ENCODE data around the gene GALNT2.

The GALNT2 gene

DNA sequence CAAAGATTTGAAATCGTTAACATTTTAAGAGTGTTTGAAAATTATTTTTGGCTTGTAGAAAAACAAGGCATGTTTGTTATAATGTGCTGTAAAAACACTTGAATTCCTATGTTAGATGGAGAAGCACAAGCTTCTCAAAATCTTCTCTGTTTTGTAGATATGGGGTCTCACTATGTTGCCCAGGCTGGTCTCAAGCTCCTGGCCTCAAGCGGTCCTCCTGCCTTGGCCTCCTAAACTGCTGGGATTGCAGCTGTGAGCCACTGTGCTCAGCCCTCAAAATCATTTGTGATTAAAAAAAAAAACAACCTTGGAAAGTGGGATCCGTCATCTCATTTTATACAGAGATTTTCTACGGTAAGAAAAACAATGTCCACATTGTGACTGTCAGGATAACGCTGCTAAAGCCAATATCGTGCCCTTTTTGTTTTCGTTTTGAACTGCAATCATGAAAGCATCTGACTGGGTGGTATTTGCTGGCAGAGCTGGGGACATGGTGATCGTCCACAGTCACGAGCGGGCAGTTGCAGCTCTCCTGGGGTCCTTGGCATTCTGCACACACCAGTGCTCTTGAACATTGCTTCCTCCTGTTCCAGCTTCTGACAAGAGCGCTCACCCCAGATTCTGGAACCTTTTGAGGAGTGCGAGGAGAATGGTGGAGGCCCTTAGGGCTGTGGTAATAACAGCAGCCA is 246.6 kb downstream of the GALNT2 start:
- Histone ChIP-seq H2AFZ (ENCODE audit: low read length, unreplicated experiment) (no peak overlapping the region), H3K36me3 (ENCODE audit: insufficient read depth, low read length) (no peaks in the 10 kb centered on the region), H3K4me3 (ENCODE audit: low read depth, low read length) (no peak overlapping the region), H3K27me3 (ENCODE audit: insufficient read depth, low read length) (peaks cover 21% of the 10 kb centered on the region), H3K27ac (ENCODE audit: low read depth, low read length) (no peak overlapping the region), H3K4me1 (ENCODE audit: control insufficient read depth, insufficient read depth, low read length, unreplicated experiment) (no peaks in the 10 kb centered on the region), H3K79me2 (ENCODE audit: control insufficient read depth, insufficient read depth, low read length, unreplicated experiment) (no peaks in the 10 kb centered on the region)

DNA sequence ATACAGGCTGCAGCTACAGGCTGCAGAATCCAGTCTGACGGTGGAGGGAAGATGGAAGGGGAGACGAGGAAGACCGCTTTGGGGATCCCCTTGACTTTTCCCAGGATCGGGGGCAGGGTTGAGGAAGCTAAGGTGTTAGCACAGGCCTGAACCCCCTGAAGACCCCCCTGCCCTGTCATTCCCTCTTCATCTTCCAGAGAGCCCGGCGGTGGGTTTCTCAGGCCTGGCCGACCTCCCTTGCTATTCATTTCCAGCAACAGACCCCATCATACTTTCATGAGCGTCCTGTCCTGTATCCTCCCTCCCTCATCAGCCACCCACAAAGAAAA is 247.1 kb downstream of the GALNT2 start:
- H3K4me1 ChIP-seq (ENCODE audit: control insufficient read depth, insufficient read depth, low read length, unreplicated experiment) = no peaks in the 10 kb centered on the region
- no peak overlapping the region for H2AFZ ChIP-seq (ENCODE audit: low read length, unreplicated experiment)

DNA sequence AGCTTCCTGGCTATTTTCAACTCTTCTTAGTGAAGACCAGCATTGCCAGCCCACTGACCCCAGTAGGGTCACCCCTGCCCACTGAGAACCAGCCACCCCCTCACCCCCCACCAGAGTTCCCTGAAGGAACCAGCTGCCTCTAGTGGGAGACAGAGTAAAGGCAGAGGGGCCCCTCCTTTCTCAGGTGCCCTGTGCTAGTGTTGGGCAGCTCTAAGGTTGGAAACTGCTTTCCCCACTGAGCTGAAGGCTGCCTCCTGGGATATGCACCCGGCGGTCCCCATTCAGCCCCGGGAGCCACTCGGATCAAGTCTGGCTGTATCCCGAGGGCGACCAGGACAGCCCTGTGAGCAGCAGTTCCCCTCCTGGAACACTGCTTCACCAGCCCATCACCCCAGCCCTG is 248.1 kb downstream of the GALNT2 start:
- Histone ChIP-seq H3K79me2 (ENCODE audit: control insufficient read depth, insufficient read depth, low read length, unreplicated experiment) (no peaks in the 10 kb centered on the region), H3K4me3 (ENCODE audit: low read depth, low read length) (no peak overlapping the region), H3K4me1 (ENCODE audit: control insufficient read depth, insufficient read depth, low read length, unreplicated experiment) (no peaks in the 10 kb centered on the region), H3K27ac (ENCODE audit: low read depth, low read length) (no peak overlapping the region), H3K27me3 (ENCODE audit: insufficient read depth, low read length) (peaks cover 21% of the 10 kb centered on the region), H3K36me3 (ENCODE audit: insufficient read depth, low read length) (no peaks in the 10 kb centered on the region), H2AFZ (ENCODE audit: low read length, unreplicated experiment) (no peak overlapping the region)

More for the DNA sequence above, 247.1 kb downstream of the GALNT2 start:
- no peaks in the 10 kb centered on the region for H3K36me3 ChIP-seq (ENCODE audit: insufficient read depth, low read length)
- H3K27ac ChIP-seq (ENCODE audit: low read depth, low read length) = no peak overlapping the region
- H3K4me3 ChIP-seq (ENCODE audit: low read depth, low read length) = no peak overlapping the region
- peaks cover 21% of the 10 kb centered on the region for H3K27me3 ChIP-seq (ENCODE audit: insufficient read depth, low read length)
- no peaks in the 10 kb centered on the region for H3K79me2 ChIP-seq (ENCODE audit: control insufficient read depth, insufficient read depth, low read length, unreplicated experiment)

DNA sequence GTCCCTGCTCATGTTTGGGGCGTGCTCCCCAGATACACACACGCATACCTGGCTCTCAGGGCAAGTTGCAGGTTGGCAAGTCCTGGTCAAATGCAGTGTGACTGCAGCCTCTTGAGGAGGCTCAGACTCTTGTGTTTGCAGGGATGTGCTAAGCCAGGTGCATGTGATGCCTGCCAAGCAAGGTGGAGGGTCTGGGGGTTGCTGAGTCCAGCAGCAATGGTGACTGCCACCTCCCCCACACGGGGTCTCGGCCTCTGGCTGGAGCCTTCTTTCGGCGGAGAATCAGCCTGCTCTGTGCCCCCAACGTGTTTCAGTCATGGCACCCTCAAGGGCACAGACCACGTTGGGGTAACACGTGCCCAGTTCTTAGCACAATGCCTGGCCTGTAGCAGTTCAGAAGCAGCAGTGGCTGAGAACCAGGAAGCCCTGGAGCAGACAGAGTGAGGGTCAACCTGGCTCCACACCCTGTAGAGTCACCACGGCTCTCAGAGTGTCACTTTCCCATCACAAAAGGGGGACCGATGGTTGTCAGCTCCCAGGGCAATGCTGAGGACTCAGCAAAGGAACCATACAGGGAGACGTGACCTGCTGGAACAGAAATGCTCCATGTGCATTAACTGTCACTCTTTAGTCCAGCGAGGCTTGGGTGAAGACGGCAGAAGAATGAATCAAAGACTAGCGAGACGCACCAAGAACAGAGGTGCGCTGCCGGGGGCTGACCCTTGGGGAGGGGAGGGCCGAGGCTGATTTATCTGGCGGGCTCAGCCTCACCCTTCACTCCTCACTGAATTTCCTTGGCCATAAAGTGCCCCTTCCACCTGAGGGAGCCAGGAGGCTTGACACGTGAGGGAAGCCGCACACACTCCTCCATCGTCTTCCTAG is 250.1 kb downstream of the GALNT2 start:
- H2AFZ ChIP-seq (ENCODE audit: low read length, unreplicated experiment) = no peak overlapping the region
- H3K27ac ChIP-seq (ENCODE audit: low read depth, low read length) = no peak overlapping the region
- H3K4me3 ChIP-seq (ENCODE audit: low read depth, low read length) = no peak overlapping the region
- H3K4me1 ChIP-seq (ENCODE audit: control insufficient read depth, insufficient read depth, low read length, unreplicated experiment) = no peaks in the 10 kb centered on the region
- H3K27me3 ChIP-seq (ENCODE audit: insufficient read depth, low read length) = peaks cover 17% of the 10 kb centered on the region
- no peaks in the 10 kb centered on the region for H3K36me3 ChIP-seq (ENCODE audit: insufficient read depth, low read length)
- no peaks in the 10 kb centered on the region for H3K79me2 ChIP-seq (ENCODE audit: control insufficient read depth, insufficient read depth, low read length, unreplicated experiment)

DNA sequence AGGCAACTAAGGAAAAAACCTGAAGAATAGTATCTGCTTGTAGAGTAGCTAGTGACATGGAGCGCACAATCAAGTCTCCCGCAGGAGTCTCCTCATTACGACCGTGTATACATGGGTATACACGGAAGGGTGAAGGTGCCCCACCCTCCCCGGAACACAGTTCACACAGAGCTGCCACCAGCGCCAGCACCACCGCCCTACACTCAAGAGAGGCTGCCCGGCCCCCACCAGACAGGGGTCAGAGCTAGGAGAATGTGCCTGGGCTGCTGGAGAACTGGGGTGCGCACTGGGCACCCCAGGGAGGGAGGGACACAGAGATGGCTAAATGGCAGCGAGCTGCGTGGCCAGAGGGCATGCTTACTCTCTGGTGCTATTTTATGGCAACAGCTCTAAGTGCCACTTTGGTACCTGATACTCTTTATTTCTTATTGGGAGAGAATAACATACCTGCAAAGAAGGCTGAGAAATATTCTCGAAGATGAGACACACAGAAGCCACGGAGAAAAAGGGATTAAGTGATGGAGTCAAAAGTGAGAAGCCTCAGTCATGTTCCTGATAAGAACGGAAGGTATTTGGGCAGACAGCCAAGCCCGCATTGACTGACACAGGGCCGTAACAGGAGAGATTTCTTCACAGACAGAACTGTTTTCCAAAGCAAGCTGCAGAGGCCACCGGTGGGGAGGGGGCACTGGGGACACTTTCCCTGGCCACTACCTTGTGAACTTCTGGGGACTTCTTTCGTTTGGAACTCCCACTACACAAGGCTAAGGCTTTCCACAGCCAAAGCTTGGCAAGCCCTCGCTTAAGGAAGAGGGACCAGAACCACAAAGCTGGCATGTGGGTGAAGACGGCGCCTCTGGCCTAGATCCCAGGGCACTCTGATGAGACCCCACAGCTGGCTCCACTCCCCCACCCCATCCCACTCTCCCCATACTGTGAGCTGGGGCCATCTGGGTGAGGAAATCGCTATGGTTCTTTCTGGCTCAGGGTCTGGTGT is 251.1 kb downstream of the GALNT2 start:
- Histone ChIP-seq H3K27me3 (ENCODE audit: insufficient read depth, low read length) (peaks cover 12% of the 10 kb centered on the region), H3K4me1 (ENCODE audit: control insufficient read depth, insufficient read depth, low read length, unreplicated experiment) (no peaks in the 10 kb centered on the region), H2AFZ (ENCODE audit: low read length, unreplicated experiment) (no peak overlapping the region), H3K4me3 (ENCODE audit: low read depth, low read length) (no peak overlapping the region), H3K36me3 (ENCODE audit: insufficient read depth, low read length) (no peaks in the 10 kb centered on the region), H3K79me2 (ENCODE audit: control insufficient read depth, insufficient read depth, low read length, unreplicated experiment) (no peaks in the 10 kb centered on the region), H3K27ac (ENCODE audit: low read depth, low read length) (no peak overlapping the region)

DNA sequence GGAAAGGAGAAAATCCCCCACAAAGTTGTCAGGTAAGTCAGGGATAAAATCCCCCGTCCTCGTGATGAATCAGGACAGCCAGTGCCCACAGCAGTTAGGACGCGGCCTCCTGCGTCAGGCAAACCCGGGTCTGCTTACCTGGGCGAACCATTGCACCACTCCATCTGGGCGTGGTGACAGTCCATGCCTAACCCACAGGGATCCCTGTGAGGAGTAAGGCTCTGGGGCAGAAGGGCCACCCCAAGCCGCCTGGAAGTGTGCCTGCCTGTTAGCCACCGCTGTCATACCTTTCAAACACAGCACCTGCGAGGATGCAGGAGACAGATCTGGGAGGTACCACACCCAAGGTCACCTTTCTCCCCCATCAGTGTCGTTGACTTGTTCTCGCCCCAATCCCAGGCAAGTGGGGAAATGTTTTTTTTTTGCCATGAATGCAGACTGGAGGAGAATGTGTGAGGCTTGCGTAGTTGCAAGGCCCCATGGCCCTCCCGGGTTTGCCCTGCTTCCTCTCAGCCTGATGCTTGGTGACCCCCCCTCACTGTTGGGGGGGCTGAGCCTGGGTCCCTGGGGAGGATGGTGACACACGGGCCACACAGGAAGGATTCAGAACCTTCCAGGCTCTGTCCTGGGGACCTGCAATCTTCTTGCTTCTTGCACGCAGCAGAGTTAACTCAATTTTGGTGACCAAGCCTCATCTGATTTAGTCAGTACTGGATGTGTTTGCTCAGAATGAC is 252.1 kb downstream of the GALNT2 start:
- no peak overlapping the region for H2AFZ ChIP-seq (ENCODE audit: low read length, unreplicated experiment)
- H3K4me3 ChIP-seq (ENCODE audit: low read depth, low read length) = no peak overlapping the region
- H3K79me2 ChIP-seq (ENCODE audit: control insufficient read depth, insufficient read depth, low read length, unreplicated experiment) = no peaks in the 10 kb centered on the region
- H3K4me1 ChIP-seq (ENCODE audit: control insufficient read depth, insufficient read depth, low read length, unreplicated experiment) = no peaks in the 10 kb centered on the region
- peaks cover 4% of the 10 kb centered on the region; the same call in 1 of the 2 replicates for H3K27me3 ChIP-seq (ENCODE audit: insufficient read depth, low read length)
- H3K27ac ChIP-seq (ENCODE audit: low read depth, low read length) = no peak overlapping the region
- H3K36me3 ChIP-seq (ENCODE audit: insufficient read depth, low read length) = no peaks in the 10 kb centered on the region

DNA sequence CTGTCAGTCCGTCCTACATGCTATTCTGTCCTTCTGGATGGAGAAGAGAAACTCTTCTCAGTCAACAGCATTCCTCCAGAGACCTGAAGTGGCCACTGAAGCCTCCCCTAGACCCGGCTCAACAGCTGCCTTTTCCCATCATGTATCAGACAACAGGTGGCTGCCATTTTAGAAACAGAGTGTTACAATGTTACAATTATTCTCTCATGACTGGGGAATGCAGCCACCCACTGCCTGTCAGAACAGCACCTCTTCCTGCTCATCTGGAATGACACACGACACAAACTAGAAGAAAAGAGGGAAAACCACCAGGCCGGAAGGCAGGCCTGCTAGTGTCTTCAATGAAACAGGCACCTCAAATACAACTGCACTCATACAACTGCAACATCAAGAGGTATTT is 253.8 kb downstream of the GALNT2 start:
- no peaks in the 10 kb centered on the region for H3K27me3 ChIP-seq (ENCODE audit: insufficient read depth, low read length)
- H3K27ac ChIP-seq (ENCODE audit: low read depth, low read length) = no peak overlapping the region
- no peaks in the 10 kb centered on the region for H3K36me3 ChIP-seq (ENCODE audit: insufficient read depth, low read length)
- H2AFZ ChIP-seq (ENCODE audit: low read length, unreplicated experiment) = no peak overlapping the region
- H3K4me3 ChIP-seq (ENCODE audit: low read depth, low read length) = no peak overlapping the region
- no peaks in the 10 kb centered on the region for H3K79me2 ChIP-seq (ENCODE audit: control insufficient read depth, insufficient read depth, low read length, unreplicated experiment)
- no peaks in the 10 kb centered on the region for H3K4me1 ChIP-seq (ENCODE audit: control insufficient read depth, insufficient read depth, low read length, unreplicated experiment)

DNA sequence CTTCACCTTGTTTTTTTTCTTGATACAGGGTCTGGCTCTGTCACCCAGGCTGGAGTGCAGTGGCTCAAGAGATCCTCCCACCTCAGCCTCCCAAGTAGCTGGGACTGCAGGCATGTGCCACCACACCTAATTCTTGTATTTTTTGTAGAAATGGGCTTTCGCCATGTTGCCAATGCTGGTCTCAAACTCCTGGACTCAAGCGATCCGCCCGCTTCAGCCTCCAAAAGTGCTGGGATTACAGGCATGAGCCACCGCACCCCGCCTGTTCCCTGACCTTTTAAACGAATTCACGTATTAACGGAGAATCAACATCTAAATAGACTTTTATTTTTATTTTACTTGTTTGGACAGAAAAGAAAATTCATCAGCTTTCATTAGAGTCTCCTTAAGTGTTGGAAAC is 254.3 kb downstream of the GALNT2 start:
- no peak overlapping the region for H3K27ac ChIP-seq (ENCODE audit: low read depth, low read length)
- no peaks in the 10 kb centered on the region for H3K36me3 ChIP-seq (ENCODE audit: insufficient read depth, low read length)
- no peaks in the 10 kb centered on the region for H3K4me1 ChIP-seq (ENCODE audit: control insufficient read depth, insufficient read depth, low read length, unreplicated experiment)
- H3K27me3 ChIP-seq (ENCODE audit: insufficient read depth, low read length) = no peaks in the 10 kb centered on the region
- H3K79me2 ChIP-seq (ENCODE audit: control insufficient read depth, insufficient read depth, low read length, unreplicated experiment) = no peaks in the 10 kb centered on the region
- H3K4me3 ChIP-seq (ENCODE audit: low read depth, low read length) = no peak overlapping the region
- H2AFZ ChIP-seq (ENCODE audit: low read length, unreplicated experiment) = no peak overlapping the region

DNA sequence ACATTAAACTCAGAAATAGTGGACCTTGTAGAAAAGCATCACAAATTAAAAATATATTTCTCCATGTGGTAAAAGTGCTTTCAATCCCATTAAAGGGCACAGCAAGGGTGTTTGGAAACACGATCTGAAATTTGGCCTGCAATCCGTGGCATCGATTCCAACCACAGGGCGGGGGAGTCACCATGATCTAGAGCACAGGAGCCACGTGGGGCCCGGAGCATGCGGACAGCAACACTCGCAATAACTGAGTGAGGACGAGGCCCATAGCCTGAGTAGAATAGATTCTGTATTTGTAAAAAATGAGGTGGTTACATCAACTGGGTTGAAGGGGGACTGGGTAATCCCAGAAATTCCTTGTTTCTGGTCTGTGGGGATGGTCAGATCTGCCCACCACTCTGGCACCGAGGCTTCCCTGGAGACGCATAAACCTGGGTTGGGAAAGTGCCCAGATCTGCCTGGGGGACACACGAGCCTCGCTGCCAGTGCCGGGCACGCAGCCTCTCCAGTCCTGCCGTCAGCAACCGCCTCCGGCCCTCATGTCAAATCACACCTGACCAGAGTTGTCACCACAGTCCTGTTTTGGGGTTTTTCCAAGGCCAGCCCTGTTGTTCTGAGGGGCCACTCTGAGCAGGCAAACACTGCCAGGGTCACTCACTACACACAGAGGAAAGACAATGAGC is 254.8 kb downstream of the GALNT2 start:
- Histone ChIP-seq H3K27ac (ENCODE audit: low read depth, low read length) (no peak overlapping the region), H3K27me3 (ENCODE audit: insufficient read depth, low read length) (no peaks in the 10 kb centered on the region), H3K79me2 (ENCODE audit: control insufficient read depth, insufficient read depth, low read length, unreplicated experiment) (no peaks in the 10 kb centered on the region)

More for the DNA sequence above, 254.8 kb downstream of the GALNT2 start:
- Histone ChIP-seq H3K4me3 (ENCODE audit: low read depth, low read length) (no peak overlapping the region), H3K36me3 (ENCODE audit: insufficient read depth, low read length) (no peaks in the 10 kb centered on the region), H2AFZ (ENCODE audit: low read length, unreplicated experiment) (no peak overlapping the region), H3K4me1 (ENCODE audit: control insufficient read depth, insufficient read depth, low read length, unreplicated experiment) (no peaks in the 10 kb centered on the region)
